K562 (cell line): Measurements from ENCODE around the gene IGSF23. TPM values are rescaled to one million over a fixed set of nuclear protein-coding genes. Genes with fewer than 3 reads are reported as not detected.
A peak's percentile ranks its signal among the peaks of the same experiment; 100 is the strongest.

Experiments
- ARID2 ChIP-seq: fragments of 450-650 bp; IDR thresholded peaks from 2 replicates; pipeline ENCODE4 v1.6.1; 2017; ENCODE audit warnings: antibody characterized with exemption, mild to moderate bottlenecking
- CC2D1A ChIP-seq: fragments of 450-650 bp; IDR thresholded peaks from 2 replicates; pipeline ENCODE4 v1.6.1; 2017; ENCODE audit warnings: mild to moderate bottlenecking
- GTF2F1 ChIP-seq: IDR thresholded peaks from 2 replicates; pipeline ENCODE4 v1.6.1; 2011; ENCODE audit warnings: low read depth, low read length, improper control_type of control experiment
- HDAC2 ChIP-seq: fragments of 450-650 bp; IDR thresholded peaks from 2 replicates; pipeline ENCODE4 v1.6.1; 2016; ENCODE audit warnings: mild to moderate bottlenecking
- HMG20A ChIP-seq: fragments of 450-650 bp; formaldehyde crosslinking; conservative IDR thresholded peaks from 2 replicates; pipeline ENCODE4 v1.4.0; 2020; ENCODE audit warnings: mild to moderate bottlenecking, mixed read lengths
- KAT8 ChIP-seq: fragments of 450-650 bp; IDR thresholded peaks from 2 replicates; pipeline ENCODE4 v1.6.1; 2016; ENCODE audit warnings: low read depth, mild to moderate bottlenecking
- MNT ChIP-seq, 2 experiments: fragments of 450-650 bp; conservative IDR thresholded peaks; 2 replicates each; pipeline ENCODE4 v1.6.1; 2017; ENCODE audit warnings: mild to moderate bottlenecking in 2 of 2, moderate library complexity in 2 of 2
- PHB2 ChIP-seq: fragments of 450-650 bp; IDR thresholded peaks from 2 replicates; pipeline ENCODE4 v1.6.1; 2017; ENCODE audit warnings: low read depth
- SLC30A9 ChIP-seq: fragments of 250-450 bp; sonication (Bioruptor Pico); IDR thresholded peaks from 2 replicates; pipeline ENCODE4 v1.8.0; 2022; ENCODE audit warnings: mild to moderate bottlenecking, moderate library complexity
- TBL1XR1 ChIP-seq, 2 experiments: IDR thresholded peaks; 2 replicates each; pipeline ENCODE4 v1.6.1; 2012; ENCODE audit warnings: improper control_type of control experiment in 2 of 2, low read length in 2 of 2, mild to moderate bottlenecking in 1 of 2
- ZC3H11A ChIP-seq: IDR thresholded peaks from 2 replicates; pipeline ENCODE4 v1.6.1; 2012; ENCODE audit warnings: low read depth, low read length, improper control_type of control experiment
- ZNF395 ChIP-seq: fragments of 200-800 bp; sonication (Bioruptor generic); IDR thresholded peaks from 2 replicates; pipeline ENCODE4 v1.6.1; 2017; ENCODE audit warnings: missing genetic modification characterization, missing compliant biosample characterization
- ZNF785 ChIP-seq: fragments of 250-450 bp; sonication (Bioruptor Pico); IDR thresholded peaks from 2 replicates; pipeline ENCODE4 v1.4.0; 2020; ENCODE audit warnings: mild to moderate bottlenecking
- polyA plus RNA-seq, 8 experiments: library from polyadenylated mRNA; depleted of rRNA in 4 of 8; stranded (reverse) in 5 of 8; unstranded in 3 of 8; fragments of >200 nt; fragmentation: Nextera tagmentation in 2 of 8; fragmentation: Illumina TruSeq in 1 of 8; extraction: Ambion mirVana in 2 of 8; extraction: Trizol in 1 of 8; gene quantifications; 2 replicates each; pipeline versions ENCODE4 v1.2.1 to v1.2.3, GENCODE V29; 2011 to 2014; ENCODE audit warnings: inconsistent platforms in 1 of 8, missing spikeins in 1 of 8
- total RNA-seq, 7 experiments: library from RNA; depleted of rRNA in 6 of 7; stranded (reverse); fragments of >200 nt in 6 of 7; fragmentation: Illumina TruSeq in 2 of 7; extraction: Trizol in 2 of 7; gene quantifications; 2 replicates each; pipeline versions ENCODE4 v1.2.1 to v1.2.3, GENCODE V29; 2011 to 2021; ENCODE audit warnings: low replicate concordance in 1 of 7
- TF ChIP-seq, protein P1 (sequence below): fragments of 450-650 bp; IDR thresholded peaks from 2 replicates; pipeline ENCODE4 v1.6.1; 2016

IGSF23 gene
- total and polyA plus RNA-seq, 9 of the 15 experiments (the other 6 are each of a cell fraction or from before 2014, with no cell fraction given): not detected

GRCh38 chr19:44570984-44571684, 42.2 kb upstream of the IGSF23 start (continued):
- TF ChIP-seq ZNF395 (CRISPR knock-in tag) (no peak), TBL1XR1 (IDR thresholded peaks at IDR 0.05; ENCODE audit: low read length in 2 of 2) (no peak), SLC30A9 (CRISPR knock-in tag) (no peak), GTF2F1 (no peak), HDAC2 (0 out of 2 replicates have a peak, but pooled peaks have one; percentile 3), KAT8 (no peak), ZC3H11A (no peak), CC2D1A (peak; percentile 48; the same call in 1 of the 2 replicates), PHB2 (no peak), HMG20A (CRISPR knock-in tag) (no peak), MNT (conservative IDR thresholded peaks at IDR 0.05) (peak in 1 of 2 experiments; percentile 33; a peak in 2 of 4 replicates), ZNF785 (CRISPR knock-in tag) (no peak), ARID2 (0 out of 2 replicates have a peak, but pooled peaks have one; percentile 31)
- TF ChIP-seq, protein P1, sequence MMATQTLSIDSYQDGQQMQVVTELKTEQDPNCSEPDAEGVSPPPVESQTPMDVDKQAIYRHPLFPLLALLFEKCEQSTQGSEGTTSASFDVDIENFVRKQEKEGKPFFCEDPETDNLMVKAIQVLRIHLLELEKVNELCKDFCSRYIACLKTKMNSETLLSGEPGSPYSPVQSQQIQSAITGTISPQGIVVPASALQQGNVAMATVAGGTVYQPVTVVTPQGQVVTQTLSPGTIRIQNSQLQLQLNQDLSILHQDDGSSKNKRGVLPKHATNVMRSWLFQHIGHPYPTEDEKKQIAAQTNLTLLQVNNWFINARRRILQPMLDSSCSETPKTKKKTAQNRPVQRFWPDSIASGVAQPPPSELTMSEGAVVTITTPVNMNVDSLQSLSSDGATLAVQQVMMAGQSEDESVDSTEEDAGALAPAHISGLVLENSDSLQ: peak; percentile 53
